HCT116 (cell line): ENCODE results near the gene CNTN5. TPM values are rescaled to one million over a fixed set of nuclear protein-coding genes. Genes with fewer than 3 reads are reported as not detected.

Experiments used
- ATAC-seq: fragments of 200-7000 bp; cut with Tn5 transposase; 2 replicates; pipeline ENCODE4 v1.9.1; 2020; ENCODE audit warnings: mild to moderate bottlenecking, moderate library complexity
- Bru-seq: library from RNA; stranded (reverse); fragments of 400-500 nt; gene quantifications from one replicate; lab custom pipeline; 2021; lab: Mats Ljungman, UMichigan
- BruChase-seq, 2 experiments: library from RNA; stranded (reverse); fragments of 400-500 nt; gene quantifications; one replicate each; lab custom pipeline; 2021; lab: Mats Ljungman, UMichigan
- BruUV-seq: library from RNA; stranded (reverse); fragments of 400-500 nt; replicated peaks from 2 replicates; lab custom pipeline; 2021; lab: Mats Ljungman, UMichigan
- CTCF ChIA-PET: fragments of 300-600 bp; sonication (Branson Sonifier 250); formaldehyde crosslinking; loops from one replicate; lab custom pipeline; 2021; ENCODE audit warnings: antibody characterized with exemption; lab: Charles Lee
- POLR2A ChIA-PET: fragments of 300-600, 350-600 bp; sonication (Branson Sonifier 250); formaldehyde crosslinking; loops from one replicate; lab custom pipeline; 2021; ENCODE audit warnings: antibody characterized with exemption; lab: Charles Lee
- RAD21 ChIA-PET, 2 experiments: fragments of 300-600 bp; sonication (Branson Sonifier 250); formaldehyde crosslinking; loops; one replicate each; lab custom pipeline; 2023; ENCODE audit warnings: low total read pairs in 2 of 2; ENCODE audit not compliant: uncharacterized antibody in 2 of 2, unreplicated experiment in 2 of 2, low non-redundant PET in 1 of 2; lab: Charles Lee
- DNase-seq: peaks from one replicate; pipeline ENCODE4 v3.0.0-alpha.2; 2010; ENCODE audit warnings: low read depth, low spot score
- H2AFZ ChIP-seq: fragments of 200-600 bp; shearing (Covaris generic), sonication (generic); 2 replicates; pipeline ENCODE4 v1.6.1; 2017; ENCODE audit warnings: low read depth, mixed run types, mixed read lengths, antibody characterized with exemption, low read length; ENCODE audit not compliant: poor library complexity, severe bottlenecking
- H3K27ac ChIP-seq: 2 replicates; pipeline ENCODE4 v1.5.1; 2012; ENCODE audit warnings: low read depth, low read length
- H3K27me3 ChIP-seq: fragments of 200-600 bp; sonication (generic); 2 replicates; pipeline ENCODE4 v1.6.1; 2016; ENCODE audit warnings: mixed run types, low read length, mixed read lengths; ENCODE audit not compliant: insufficient read depth
- H3K36me3 ChIP-seq, 2 experiments: fragments of 200-500 bp in 1 of 2; fragments of 200-600 bp in 1 of 2; sonication (Bioruptor generic) in 1 of 2; sonication (generic) in 1 of 2; 2 replicates each; pipeline versions ENCODE4 v1.5.1 to v1.6.1; 2014 to 2016; ENCODE audit warnings: low read length in 2 of 2, inconsistent platforms in 1 of 2, mixed read lengths in 1 of 2, mixed run types in 1 of 2; ENCODE audit not compliant: insufficient read depth in 2 of 2, control insufficient read depth in 1 of 2
- H3K4me1 ChIP-seq, 2 experiments: fragments of 200-600 bp in 1 of 2; sonication (generic) in 1 of 2; 2 replicates each; pipeline versions ENCODE4 v1.5.1 to v1.6.1; 2012 to 2017; ENCODE audit warnings: low read length in 2 of 2, inconsistent platforms in 1 of 2, mild to moderate bottlenecking in 1 of 2, mixed read lengths in 1 of 2, mixed run types in 1 of 2, moderate library complexity in 1 of 2; ENCODE audit not compliant: insufficient read depth in 2 of 2, control insufficient read depth in 1 of 2
- H3K4me2 ChIP-seq: fragments of 200-600 bp; sonication (generic); 2 replicates; pipeline ENCODE4 v1.6.1; 2017; ENCODE audit warnings: mixed run types, low read length, mixed read lengths
- H3K4me3 ChIP-seq, 2 experiments: fragments of 200-600 bp in 1 of 2; sonication (generic) in 1 of 2; replicated peaks in 1 of 2; 2 replicates each; pipeline ENCODE4 v1.5.1; 2011 to 2016; ENCODE audit warnings: low read length in 2 of 2, control low read depth in 1 of 2, low read depth in 1 of 2, mild to moderate bottlenecking in 1 of 2, mixed read lengths in 1 of 2, mixed run types in 1 of 2
- H3K79me2 ChIP-seq: fragments of 200-600 bp; sonication (generic); 2 replicates; pipeline ENCODE4 v1.6.1; 2017; ENCODE audit warnings: mild to moderate bottlenecking, mixed run types, low read length, moderate library complexity, mixed read lengths; ENCODE audit not compliant: insufficient read depth
- H3K9ac ChIP-seq: fragments of 200-600 bp; sonication (generic); 2 replicates; pipeline ENCODE4 v1.6.1; 2016; ENCODE audit warnings: low read length, mixed read lengths
- H3K9me2 ChIP-seq: fragments of 200-600 bp; sonication (generic), shearing (Covaris generic); 2 replicates; pipeline ENCODE4 v1.6.1; 2017; ENCODE audit warnings: mixed run types, mild to moderate bottlenecking, moderate library complexity; ENCODE audit not compliant: insufficient read depth
- H3K9me3 ChIP-seq, 2 experiments: fragments of 200-500 bp in 1 of 2; fragments of 200-600 bp in 1 of 2; sonication (Bioruptor generic) in 1 of 2; sonication (generic) in 1 of 2; 2 replicates each; pipeline ENCODE4 v1.6.1; 2014 to 2017; ENCODE audit warnings: low read length in 2 of 2, mixed read lengths in 2 of 2, inconsistent platforms in 1 of 2, low read depth in 1 of 2, mild to moderate bottlenecking in 1 of 2, mixed run types in 1 of 2, moderate library complexity in 1 of 2; ENCODE audit not compliant: control insufficient read depth in 1 of 2, insufficient read depth in 1 of 2
- H4K20me1 ChIP-seq: fragments of 200-600 bp; sonication (generic), shearing (Covaris generic); 2 replicates; pipeline ENCODE4 v1.6.1; 2017; ENCODE audit warnings: mixed run types, mild to moderate bottlenecking, moderate library complexity; ENCODE audit not compliant: insufficient read depth
- CEBPB ChIP-seq: IDR thresholded peaks from 2 replicates; pipeline ENCODE4 v1.6.1; 2012; ENCODE audit warnings: low read depth
- POLR2A ChIP-seq: IDR thresholded peaks from 2 replicates; pipeline ENCODE4 v1.7.0; 2011; ENCODE audit warnings: borderline replicate concordance; ENCODE audit not compliant: insufficient read depth, insufficient read length; ENCODE audit errors: extremely low read depth
- SP1 ChIP-seq: IDR thresholded peaks from 2 replicates; pipeline ENCODE4 v1.6.1; 2012; ENCODE audit warnings: low read depth
- SRF ChIP-seq: IDR thresholded peaks from 2 replicates; pipeline ENCODE4 v1.6.1; 2012; ENCODE audit warnings: low read depth
- YY1 ChIP-seq: IDR thresholded peaks from 2 replicates; pipeline ENCODE4 v1.6.1; 2011; ENCODE audit warnings: low read length, low read depth, moderate library complexity, mild to moderate bottlenecking; ENCODE audit not compliant: insufficient replicate concordance; ENCODE audit errors: extremely low read depth
- ZBTB33 ChIP-seq: IDR thresholded peaks from 2 replicates; pipeline ENCODE4 v1.6.1; 2011; ENCODE audit warnings: mild to moderate bottlenecking, low read length, moderate library complexity; ENCODE audit not compliant: insufficient replicate concordance; ENCODE audit errors: extremely low read depth
- ZFX ChIP-seq: fragments of 450-650 bp; IDR thresholded peaks from 2 replicates; pipeline ENCODE4 v1.6.1; 2017
- intact Hi-C: fragments of 100-400 bp; cut with micrococcal nuclease; formaldehyde crosslinking; loops from 2 replicates; pipeline ENCODE4 v1.10.0; 2022
- long read RNA-seq: library from polyadenylated mRNA; unstranded; transcript quantifications from one replicate; pipeline ENCODE4 v2.0.0, GENCODE V29; 2021; ENCODE audit not compliant: unreplicated experiment
- polyA plus RNA-seq: library from polyadenylated mRNA; unstranded; fragments of >200 nt; gene quantifications from 2 replicates; pipeline ENCODE4 v1.2.1, GENCODE V29; 2012; ENCODE audit warnings: missing spikeins
- total RNA-seq: library from RNA; stranded (reverse); gene quantifications from one replicate; pipeline ENCODE4 v1.2.1, GENCODE V29; 2021; ENCODE audit not compliant: unreplicated experiment

Gene CNTN5
- total RNA-seq (not detected), Bru-seq, nascent RNA (percentile 1 among the genes with signal in this experiment), BruChase-seq, experiment 1, labeled RNA remaining after a 6-hour chase (percentile 0 among the genes with signal in this experiment), BruChase-seq, experiment 2, labeled RNA remaining after a 2-hour chase (percentile 0 among the genes with signal in this experiment)
- not detected in 2 replicates for polyA plus RNA-seq
- long read RNA-seq, result 0 reads

- no peak within 1 kb of the TSS for H3K9ac ChIP-seq
- H3K4me1 ChIP-seq, result no peaks in the 10 kb centered on the region
- no peaks in the 10 kb centered on the region for H3K79me2 ChIP-seq
- intact Hi-C loops, result no loop called here
- H3K27me3 ChIP-seq, result no peaks in the 10 kb centered on the region
- no peaks in the 10 kb centered on the region for H3K36me3 ChIP-seq
- no peak within 1 kb of the TSS for H2AFZ ChIP-seq
- TF ChIP-seq SP1 (no peak), ZFX (no peak), CEBPB (no peak), ZBTB33 (no peak), YY1 (no peak), POLR2A (no peak), SRF (no peak)
- no peak within 1 kb of the TSS for H3K4me2 ChIP-seq
- no peak within 1 kb of the TSS for H3K4me3 ChIP-seq
- no peaks in the 10 kb centered on the region; a peak in 1 of 4 replicates for H3K9me3 ChIP-seq
- DNase-seq (no peak), ATAC-seq (no peak)
- ChIA-PET RAD21 (no interaction called here), CTCF (no interaction called here), POLR2A (no interaction called here)
- H4K20me1 ChIP-seq, result no peaks in the 10 kb centered on the region
- no peaks in the 10 kb centered on the region for H3K9me2 ChIP-seq
- no TSS peak for BruUV-seq
- H3K27ac ChIP-seq, result no peak within 1 kb of the TSS
These were observed at the start of gene CNTN5 for GRCh38 chr11:99020352-99021225. Gene CNTN5, plus strand, starts transcription at chr11:99020949.
